AG09319 (cell line): Measurements from ENCODE around the gene KNTC1.
A peak's percentile ranks its signal among the peaks of the same experiment; 100 is the strongest.

Experiments used
- DNase-seq: peaks from one replicate; pipeline ENCODE4 v3.0.0-alpha.2; 2010; ENCODE audit warnings: low read depth; ENCODE audit errors: extremely low read depth
- CTCF ChIP-seq: IDR thresholded peaks from 2 replicates; pipeline ENCODE4 v1.5.1; 2011; ENCODE audit warnings: low read depth, mild to moderate bottlenecking, inconsistent platforms, low read length, moderate library complexity

Gene KNTC1

DNA sequence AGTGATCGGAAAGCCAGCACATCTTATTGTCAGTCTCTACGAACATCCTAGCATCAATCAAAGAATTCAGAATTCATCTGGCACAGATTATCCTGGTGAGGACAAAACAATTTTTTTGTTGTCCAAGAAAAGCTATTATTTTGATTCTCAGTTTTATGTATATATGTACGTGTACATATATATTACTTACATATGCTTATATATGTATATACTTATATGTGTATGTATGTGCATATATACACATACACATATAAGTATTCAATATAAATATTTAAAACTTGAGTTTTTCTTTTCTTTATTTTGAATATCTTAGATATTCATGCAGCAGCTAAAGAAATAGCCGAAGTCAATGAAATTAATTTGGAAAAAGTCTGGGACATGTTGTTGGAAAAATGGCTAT is 77.9 kb downstream of the KNTC1 start:
- TF ChIP-seq CTCF: no peak

GRCh38 chr12:122609732-122610131 is 82.7 kb downstream of the KNTC1 start:
- DNase-seq: no peak
- no peak for TF ChIP-seq CTCF

More for the DNA sequence above, 77.9 kb downstream of the KNTC1 start:
- DNase-seq: no peak

GRCh38 chr12:122610207-122610606 is 83.2 kb downstream of the KNTC1 start:
- DNase-seq: no peak
- TF ChIP-seq CTCF: no peak

DNA sequence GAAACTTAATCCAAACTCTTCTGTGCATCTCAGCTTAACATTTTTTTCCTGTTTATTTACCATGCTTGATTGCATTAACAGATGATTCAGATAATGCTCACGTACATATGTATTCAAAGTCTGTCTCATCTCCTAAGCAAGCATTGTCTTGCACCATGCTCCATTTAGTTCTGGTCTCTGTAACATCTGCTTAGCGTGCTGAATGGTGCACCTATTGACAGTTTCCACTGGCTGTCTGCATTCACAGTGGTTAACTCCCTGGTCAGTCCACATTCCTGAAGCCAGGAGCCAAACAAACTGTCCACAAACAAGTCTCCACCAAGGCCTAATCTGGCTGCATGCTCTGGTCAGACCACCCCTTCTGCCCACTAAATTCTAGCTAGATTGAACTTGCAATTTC is 83.9 kb downstream of the KNTC1 start:
- TF ChIP-seq CTCF: no peak
- peak; percentile 44 for DNase-seq

- no peak for TF ChIP-seq CTCF
- DNase-seq: no peak
Measured at GRCh38 chr12:122614839-122615238, 87.8 kb downstream of the KNTC1 start.

- no peak for TF ChIP-seq CTCF
- DNase-seq: no peak
Measured at GRCh38 chr12:122615780-122616179, 88.7 kb downstream of the KNTC1 start.

DNA sequence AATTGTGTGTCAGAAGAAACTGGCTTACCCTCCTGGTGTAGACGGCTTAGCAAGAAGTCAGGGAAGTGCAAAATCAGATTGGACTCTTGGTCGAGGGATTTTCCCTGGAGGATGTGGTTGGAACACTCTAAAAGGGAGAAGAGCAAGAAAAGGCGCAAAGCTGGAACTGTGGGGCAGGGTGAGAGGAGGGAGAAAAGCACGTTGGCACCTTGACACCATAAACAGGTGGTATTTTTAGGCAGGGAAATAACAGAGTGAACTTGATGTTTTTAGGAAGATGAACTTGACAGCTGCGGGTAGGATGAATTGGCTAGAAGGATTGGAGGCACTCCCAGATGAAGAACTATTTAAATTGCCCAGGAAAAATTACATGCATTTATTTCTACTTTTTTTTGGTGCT is 108.4 kb downstream of the KNTC1 start:
- no peak for TF ChIP-seq CTCF
- DNase-seq: no peak
